ENCODE data around the gene NDC1.

The NDC1 gene

GRCh38 chr1:53729456-53730223, 108.5 kb downstream of the NDC1 start:
- DNase-seq: no peak

- no peak for DNase-seq
These were observed 109.2 kb downstream of the NDC1 start for GRCh38 chr1:53728702-53729455.

- DNase-seq: no peak
These were observed 109.9 kb downstream of the NDC1 start for GRCh38 chr1:53728196-53728595.

DNA sequence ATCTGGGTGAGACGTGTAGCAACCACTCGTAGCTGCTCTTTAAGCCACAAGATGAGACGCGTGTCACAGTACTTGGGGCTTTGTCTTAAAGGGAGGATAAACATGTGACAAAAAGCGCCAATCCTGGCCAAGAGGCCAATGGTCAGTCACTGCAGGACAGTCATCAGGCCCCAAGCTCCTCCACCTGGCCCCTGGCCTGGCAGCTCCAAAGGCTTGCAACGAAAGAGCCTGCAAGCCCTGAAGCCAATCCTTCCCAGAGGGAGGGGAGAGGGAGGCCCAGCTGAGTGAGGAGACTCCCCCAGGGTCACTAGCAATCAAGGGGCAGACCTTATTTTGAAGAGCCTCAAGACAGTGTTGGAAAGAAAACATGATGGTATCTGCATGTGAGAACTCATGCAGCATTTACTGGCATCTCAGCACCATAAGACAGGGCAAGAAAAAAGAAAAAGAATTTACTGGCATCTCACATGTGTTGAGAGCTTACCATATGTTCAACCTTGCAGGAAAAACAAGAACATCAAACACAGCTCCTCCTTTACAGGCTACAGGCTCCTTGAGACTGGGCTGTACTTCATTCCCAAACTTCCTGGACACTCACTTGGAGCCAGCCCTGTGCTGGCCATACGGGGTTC, 110.5 kb downstream of the NDC1 start:
- DNase-seq: no peak

DNA sequence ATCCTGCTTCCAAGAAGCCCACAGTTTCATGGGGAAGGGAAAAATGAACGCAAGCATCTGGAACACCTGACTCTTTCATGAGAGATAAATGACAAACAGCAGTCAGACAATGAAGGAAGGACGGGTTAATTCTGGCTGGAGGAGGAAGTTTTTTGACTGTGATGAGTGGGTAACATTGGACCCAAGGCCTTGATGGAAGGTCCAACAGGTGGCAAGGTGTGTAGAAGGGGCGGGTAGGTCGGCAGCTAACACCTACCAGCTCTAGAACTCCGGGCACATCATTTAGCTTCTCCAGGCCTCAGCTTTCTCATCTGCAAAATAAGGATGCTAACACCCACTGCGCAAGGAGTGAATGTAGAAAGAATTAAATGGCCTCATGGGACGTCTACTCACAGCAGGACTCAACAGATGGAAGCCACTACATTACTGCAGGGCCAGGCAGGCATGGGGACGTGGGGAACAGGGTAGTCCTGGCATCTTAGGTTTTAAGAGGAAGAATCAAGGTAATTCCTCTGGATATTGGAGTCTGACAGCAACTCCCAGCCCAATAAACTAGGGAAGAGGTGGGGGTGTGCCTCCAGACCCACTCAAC, 112.0 kb downstream of the NDC1 start:
- no peak for DNase-seq

DNA sequence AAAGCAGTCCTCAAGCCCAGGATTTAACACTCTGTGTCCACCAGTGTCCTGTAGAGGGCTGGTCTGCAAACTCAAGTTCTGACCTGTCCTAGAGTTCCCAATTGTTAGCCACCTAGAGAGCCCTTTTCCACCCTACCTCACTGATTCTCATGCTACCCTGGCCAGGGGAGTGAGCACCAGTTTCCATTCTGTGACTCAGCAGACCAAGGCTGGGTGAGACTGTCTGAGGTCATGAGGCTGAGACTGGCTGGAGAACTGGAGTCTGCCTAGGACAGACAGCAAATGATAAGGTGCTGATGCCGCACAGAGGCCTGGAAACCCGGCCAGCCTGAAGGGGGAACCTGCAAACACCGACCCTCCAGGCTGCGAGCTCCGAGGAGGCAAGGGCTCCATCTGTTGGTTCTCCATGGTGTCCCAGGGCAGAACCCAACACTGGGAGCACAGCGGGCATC, 112.8 kb downstream of the NDC1 start:
- peak; percentile 13 for DNase-seq

DNA sequence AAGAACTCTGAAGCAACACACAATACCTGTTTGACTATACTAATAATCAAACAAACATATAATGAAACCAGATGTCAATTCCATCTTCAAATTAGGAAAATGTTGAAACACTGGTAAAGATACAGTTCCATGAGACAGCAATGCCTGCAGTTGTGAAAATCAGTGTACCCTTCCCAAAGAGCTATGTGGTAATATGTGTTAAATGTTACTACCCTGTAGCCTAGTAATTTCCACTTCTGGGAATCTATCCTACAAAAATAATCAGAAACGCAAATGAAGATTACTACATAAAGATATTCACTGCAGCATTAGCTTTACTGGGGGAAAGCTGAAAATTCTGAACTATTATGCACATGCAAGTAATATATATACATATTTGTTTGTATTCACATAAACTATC, 116.1 kb downstream of the NDC1 start:
- DNase-seq: no peak

DNA sequence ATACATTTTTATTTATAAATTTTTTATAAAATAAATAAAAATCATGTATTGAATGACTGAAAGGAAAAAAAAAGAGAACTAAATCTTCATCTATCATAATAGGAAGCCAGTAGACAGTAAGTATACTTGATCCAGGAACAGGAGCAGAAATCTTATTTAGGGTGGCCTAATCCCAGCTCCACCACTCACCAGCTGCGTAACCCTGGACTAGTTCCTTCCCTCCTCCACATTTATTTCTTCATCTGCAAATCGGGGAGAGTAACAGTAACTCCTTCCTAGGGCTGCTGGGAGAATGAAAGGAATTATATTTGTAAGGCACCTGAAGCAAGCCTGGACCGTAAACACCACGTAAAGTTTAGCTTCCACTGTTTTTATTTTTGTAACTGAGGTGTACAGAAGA, 117.0 kb downstream of the NDC1 start:
- DNase-seq: no peak

- no peak for DNase-seq
These were observed 118.6 kb downstream of the NDC1 start for GRCh38 chr1:53719469-53719868.

DNA sequence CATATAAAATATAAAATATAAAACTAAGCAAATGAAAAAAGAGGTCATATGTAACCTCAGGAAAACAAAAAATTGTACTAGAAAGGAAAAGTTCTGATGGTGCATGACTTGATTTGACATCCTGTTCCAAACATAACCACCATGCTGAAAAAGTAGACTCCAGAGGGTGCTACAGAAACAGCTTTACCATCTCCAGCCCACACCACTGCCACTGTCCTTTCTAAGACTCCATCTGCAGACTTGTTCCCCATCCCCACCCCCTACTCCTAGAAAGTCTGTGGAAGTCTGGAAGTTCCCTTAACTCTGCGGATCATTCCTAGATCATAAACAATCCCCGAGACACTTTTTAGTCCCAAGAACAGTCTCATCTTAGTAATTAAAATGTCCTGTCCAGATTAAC, 119.7 kb downstream of the NDC1 start:
- no peak for DNase-seq

DNA sequence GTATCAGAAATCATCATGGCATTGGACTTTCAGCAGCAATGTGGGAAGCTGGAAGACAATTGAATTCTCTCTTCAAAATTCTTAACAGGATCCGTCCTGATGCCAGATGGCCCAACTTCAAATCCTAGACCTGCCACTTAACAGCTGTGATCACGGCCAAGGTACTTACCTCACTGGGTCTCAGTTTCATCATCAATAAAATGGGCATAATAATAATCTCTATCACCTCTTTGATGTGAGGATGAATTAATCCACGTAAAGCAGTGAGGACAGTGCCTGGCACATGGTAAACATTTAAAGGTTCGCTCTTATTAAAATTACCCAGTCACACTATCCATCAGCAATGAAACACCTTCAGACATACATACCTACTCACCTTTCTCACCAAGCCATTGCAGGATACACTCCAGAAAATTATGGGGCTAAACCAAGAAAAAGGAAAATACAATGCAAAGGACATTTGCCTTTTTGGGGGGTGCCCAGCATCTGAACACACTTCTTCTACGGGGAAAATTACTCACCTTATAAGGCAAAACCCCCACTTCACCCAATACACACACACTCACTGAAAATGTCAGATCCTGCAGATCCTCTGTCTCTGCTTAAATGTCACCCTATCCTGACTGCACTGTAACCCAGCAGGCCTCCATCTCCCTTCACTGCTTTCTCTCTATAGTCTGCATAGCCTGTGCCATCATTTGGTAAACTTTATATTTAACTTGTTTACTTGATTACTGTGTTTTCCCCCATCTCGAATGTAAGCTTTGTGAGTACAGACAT, 120.9 kb downstream of the NDC1 start:
- DNase-seq: no peak

DNA sequence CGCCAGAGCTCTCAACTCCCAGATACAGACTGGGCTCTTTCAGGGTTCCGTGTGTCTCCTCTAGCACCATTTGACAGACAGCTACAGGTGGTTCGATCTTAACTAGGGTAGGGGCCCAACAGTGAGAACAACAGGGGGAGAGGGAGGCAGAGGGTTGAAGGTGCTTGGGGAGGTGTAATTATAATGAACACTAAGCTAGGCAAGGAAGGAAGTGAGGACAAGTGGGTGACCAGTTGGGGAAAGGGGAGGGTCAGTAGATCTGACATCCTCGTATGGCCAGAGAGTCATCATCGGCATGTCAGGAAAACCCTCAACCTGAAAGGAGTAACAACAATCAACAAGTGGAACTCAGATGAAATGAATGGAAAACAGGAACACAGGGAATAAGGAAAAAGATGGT, 121.9 kb downstream of the NDC1 start:
- DNase-seq: no peak

GRCh38 chr1:53715478-53715877, 122.6 kb downstream of the NDC1 start:
- DNase-seq: peak; percentile 43

Data from OCI-M1 (cell line).